Endothelial cell of umbilical vein (primary cell): ENCODE measurements around the gene TBC1D5. TPM values are rescaled to one million over a fixed set of nuclear protein-coding genes. Genes with fewer than 3 reads are reported as not detected.

Source experiments
- BruUV-seq: library from RNA; stranded (reverse); fragments of 400-500 nt; replicated peaks from 2 replicates; lab custom pipeline; 2021; lab: Mats Ljungman, UMichigan
- CTCF ChIA-PET: fragments of 300-600, 350-600 bp; sonication (Branson Sonifier 250); formaldehyde crosslinking; loops from one replicate; lab custom pipeline; 2021; ENCODE audit warnings: antibody characterized with exemption, inconsistent platforms; lab: Charles Lee
- POLR2A ChIA-PET: fragments of 300-600, 350-600 bp; sonication (Branson Sonifier 250); formaldehyde crosslinking; loops from one replicate; lab custom pipeline; 2021; ENCODE audit warnings: antibody characterized with exemption, inconsistent platforms; lab: Charles Lee
- DNase-seq: peaks from one replicate; pipeline ENCODE4 v3.0.0-alpha.2; 2011; ENCODE audit warnings: low read depth, low spot score
- FAIRE-seq: peaks from 2 replicates; lab custom pipeline; 2011; peaks lifted over from hg19 to GRCh38; lab: Jason Lieb, UNC
- H2AFZ ChIP-seq: 2 replicates; pipeline ENCODE4 v1.6.0; 2012; ENCODE audit warnings: low read depth, low read length, control low read depth, inconsistent platforms
- H3K27ac ChIP-seq: 2 replicates; pipeline ENCODE4 v1.5.1; 2011; ENCODE audit warnings: low read depth, mild to moderate bottlenecking, control low read depth, low read length, moderate library complexity; ENCODE audit not compliant: insufficient read depth
- H3K27me3 ChIP-seq, 2 experiments: 2 replicates each; pipeline versions ENCODE4 v1.6.0 to v1.6.1; 2011; ENCODE audit warnings: low read length in 2 of 2, mixed read lengths in 1 of 2; ENCODE audit not compliant: control insufficient read depth in 2 of 2, insufficient read depth in 2 of 2
- H3K36me3 ChIP-seq, 2 experiments: 2 replicates in 1 of 2; 3 replicates in 1 of 2; pipeline ENCODE4 v1.5.1; 2011; ENCODE audit warnings: low read length in 2 of 2, mild to moderate bottlenecking in 1 of 2, moderate library complexity in 1 of 2; ENCODE audit not compliant: control insufficient read depth in 2 of 2, insufficient read depth in 2 of 2; ENCODE audit errors: extremely low read depth in 1 of 2
- H3K4me1 ChIP-seq: 3 replicates; pipeline ENCODE4 v1.5.1; 2011; ENCODE audit warnings: mild to moderate bottlenecking, low read length; ENCODE audit not compliant: control insufficient read depth, insufficient read depth; ENCODE audit errors: extremely low read depth
- H3K4me2 ChIP-seq: 2 replicates; pipeline ENCODE4 v1.6.1; 2011; ENCODE audit warnings: low read length, control low read depth, mixed read lengths; ENCODE audit not compliant: insufficient read depth
- H3K4me3 ChIP-seq, 3 experiments: fragments of 200-600 bp in 1 of 3; sonication (generic), shearing (Covaris generic) in 1 of 3; replicated peaks in 1 of 3; 2 replicates each; pipeline ENCODE4 v1.5.1; 2011 to 2016; ENCODE audit warnings: control low read depth in 3 of 3, low read length in 3 of 3, mild to moderate bottlenecking in 2 of 3, inconsistent platforms in 1 of 3, low read depth in 1 of 3, moderate library complexity in 1 of 3; ENCODE audit not compliant: insufficient read depth in 1 of 3
- H3K79me2 ChIP-seq: 2 replicates; pipeline ENCODE4 v1.6.0; 2012; ENCODE audit warnings: low read length, inconsistent platforms; ENCODE audit not compliant: control insufficient read depth, insufficient read depth
- H3K9ac ChIP-seq: replicated peaks from 2 replicates; pipeline ENCODE3; 2011; ENCODE audit warnings: low read length, control low read depth; ENCODE audit not compliant: insufficient read depth; ENCODE audit errors: extremely low read depth
- H3K9me1 ChIP-seq: replicated peaks from 3 replicates; pipeline ENCODE4 v1.6.0; 2011; ENCODE audit warnings: mild to moderate bottlenecking, low read length; ENCODE audit not compliant: control insufficient read depth, insufficient read depth; ENCODE audit errors: extremely low read depth
- H3K9me3 ChIP-seq: replicated peaks from 2 replicates; pipeline ENCODE4 v1.5.1; 2012; ENCODE audit warnings: low read length, inconsistent platforms; ENCODE audit not compliant: control insufficient read depth, insufficient read depth
- H4K20me1 ChIP-seq: replicated peaks from 2 replicates; pipeline ENCODE3; 2011; ENCODE audit warnings: mild to moderate bottlenecking, low read length; ENCODE audit not compliant: control insufficient read depth, insufficient read depth; ENCODE audit errors: extremely low read depth
- EZH2 ChIP-seq: IDR thresholded peaks from 2 replicates; pipeline ENCODE4 v1.6.1; 2012; ENCODE audit warnings: borderline replicate concordance, low read depth, mild to moderate bottlenecking, moderate library complexity, low read length, inconsistent platforms; ENCODE audit not compliant: severe bottlenecking
- FOS ChIP-seq: IDR thresholded peaks from 2 replicates; pipeline ENCODE4 v1.6.1; 2011; ENCODE audit warnings: mild to moderate bottlenecking, low read length, moderate library complexity, borderline replicate concordance; ENCODE audit not compliant: insufficient read depth
- GATA2 ChIP-seq: IDR thresholded peaks from 2 replicates; pipeline ENCODE4 v1.7.0; 2011; ENCODE audit warnings: low read depth, mild to moderate bottlenecking, moderate library complexity, mixed read lengths, low read length; ENCODE audit not compliant: insufficient read length, insufficient read depth
- JUN ChIP-seq: IDR thresholded peaks from 2 replicates; pipeline ENCODE4 v1.6.1; 2011; ENCODE audit warnings: borderline replicate concordance, low read depth; ENCODE audit not compliant: insufficient read length, insufficient read depth
- MYC ChIP-seq: IDR thresholded peaks from one replicate; pipeline ENCODE4 v1.6.1; 2011; ENCODE audit warnings: mild to moderate bottlenecking, low read depth, low read length
- POLR2A ChIP-seq: IDR thresholded peaks from 2 replicates; pipeline ENCODE4 v1.6.1; 2012; ENCODE audit warnings: low read depth, mild to moderate bottlenecking, control low read depth, low read length
- POLR2AphosphoS5 ChIP-seq: IDR thresholded peaks from 2 replicates; pipeline ENCODE4 v1.6.1; 2012; ENCODE audit warnings: low read depth, mild to moderate bottlenecking, control low read depth, low read length, moderate library complexity; ENCODE audit not compliant: insufficient read depth
- dilution Hi-C: fragments of 300-500 bp; cut with MboI; formaldehyde crosslinking; loops from one replicate; pipeline ENCODE4 v1.15.0; 2019; ENCODE audit warnings: low sequenced_read_pairs; ENCODE audit not compliant: extremely low pct_ligation_motif_present
- intact Hi-C: fragments of 100-400 bp; cut with micrococcal nuclease; formaldehyde crosslinking; loops from one replicate; pipeline ENCODE4 v1.10.0; 2022
- polyA plus RNA-seq, 4 experiments: library from polyadenylated mRNA; depleted of rRNA in 3 of 4; stranded (reverse) in 3 of 4; unstranded in 1 of 4; fragments of >200 nt; gene quantifications; 2 replicates each; pipeline versions ENCODE4 v1.2.1 to v1.2.3, GENCODE V29; 2011 to 2012; ENCODE audit warnings: missing spikeins in 1 of 4
- total RNA-seq: library from RNA; stranded (reverse); gene quantifications from 2 replicates; pipeline ENCODE4 v1.2.3, GENCODE V29; 2021
- TF ChIP-seq, protein P1 (sequence below): IDR thresholded peaks from 2 replicates; pipeline ENCODE4 v1.6.1; 2011; ENCODE audit not compliant: insufficient read depth, insufficient read length
- TF ChIP-seq, protein P2 (sequence below), 2 donors: IDR thresholded peaks; 1 replicate in 1 of 2; 2 replicates in 1 of 2; pipeline ENCODE4 v1.5.1; 2011; ENCODE audit warnings: low read length in 2 of 2, mild to moderate bottlenecking in 2 of 2, moderate library complexity in 2 of 2, control low read depth in 1 of 2, inconsistent platforms in 1 of 2, low read depth in 1 of 2; ENCODE audit not compliant: insufficient read depth in 1 of 2; ENCODE audit errors: extremely low read depth in 1 of 2

The TBC1D5 gene
- total and polyA plus RNA-seq, 2 donors (not counting 3 experiments of a cell fraction or from before 2014, with no cell fraction given), result 17.5 to 44.7 TPM

DNA sequence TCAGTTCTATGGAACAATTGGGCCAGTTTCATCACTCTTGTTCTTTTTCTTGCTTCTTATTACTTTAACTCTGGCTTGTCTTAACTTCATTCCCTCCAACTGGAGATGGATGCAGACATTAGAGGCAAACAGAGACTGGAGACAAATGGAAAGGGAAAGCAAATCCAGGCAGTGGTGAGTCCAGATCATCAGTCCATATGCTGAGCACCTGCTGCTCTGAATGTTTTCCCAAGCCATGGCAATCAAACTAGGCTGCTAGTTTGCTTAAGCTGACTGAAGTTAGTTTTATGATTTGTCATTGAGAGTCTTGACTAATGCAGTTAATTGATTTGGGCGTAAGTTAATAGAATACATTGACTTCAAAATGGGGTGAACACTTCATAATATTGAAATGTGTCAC, 41.0 kb upstream of the TBC1D5 start:
- H3K9ac ChIP-seq, result no peak overlapping the region
- no peaks in the 10 kb centered on the region for H3K4me1 ChIP-seq
- no peaks in the 10 kb centered on the region for H3K79me2 ChIP-seq
- no TSS peak for BruUV-seq
- FAIRE-seq (no peak), DNase-seq (no peak)
- no peak overlapping the region for H3K27ac ChIP-seq
- POLR2A ChIA-PET, result no interaction called here
- intact Hi-C loops (no loop called here), dilution Hi-C loops (no loop called here)
- CTCF ChIA-PET, result no interaction called here
- no peaks in the 10 kb centered on the region for H3K9me3 ChIP-seq
- H2AFZ ChIP-seq, result no peak overlapping the region
- no peak overlapping the region for H3K4me3 ChIP-seq
- no peaks in the 10 kb centered on the region for H3K9me1 ChIP-seq
- no peaks in the 10 kb centered on the region for H4K20me1 ChIP-seq
- TF ChIP-seq, protein P1, sequence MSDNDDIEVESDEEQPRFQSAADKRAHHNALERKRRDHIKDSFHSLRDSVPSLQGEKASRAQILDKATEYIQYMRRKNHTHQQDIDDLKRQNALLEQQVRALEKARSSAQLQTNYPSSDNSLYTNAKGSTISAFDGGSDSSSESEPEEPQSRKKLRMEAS, result no peak
- TF ChIP-seq POLR2A (no peak), FOS (no peak), POLR2AphosphoS5 (no peak), MYC (no peak), GATA2 (no peak), JUN (no peak), EZH2 (no peak)
- TF ChIP-seq, protein P2, sequence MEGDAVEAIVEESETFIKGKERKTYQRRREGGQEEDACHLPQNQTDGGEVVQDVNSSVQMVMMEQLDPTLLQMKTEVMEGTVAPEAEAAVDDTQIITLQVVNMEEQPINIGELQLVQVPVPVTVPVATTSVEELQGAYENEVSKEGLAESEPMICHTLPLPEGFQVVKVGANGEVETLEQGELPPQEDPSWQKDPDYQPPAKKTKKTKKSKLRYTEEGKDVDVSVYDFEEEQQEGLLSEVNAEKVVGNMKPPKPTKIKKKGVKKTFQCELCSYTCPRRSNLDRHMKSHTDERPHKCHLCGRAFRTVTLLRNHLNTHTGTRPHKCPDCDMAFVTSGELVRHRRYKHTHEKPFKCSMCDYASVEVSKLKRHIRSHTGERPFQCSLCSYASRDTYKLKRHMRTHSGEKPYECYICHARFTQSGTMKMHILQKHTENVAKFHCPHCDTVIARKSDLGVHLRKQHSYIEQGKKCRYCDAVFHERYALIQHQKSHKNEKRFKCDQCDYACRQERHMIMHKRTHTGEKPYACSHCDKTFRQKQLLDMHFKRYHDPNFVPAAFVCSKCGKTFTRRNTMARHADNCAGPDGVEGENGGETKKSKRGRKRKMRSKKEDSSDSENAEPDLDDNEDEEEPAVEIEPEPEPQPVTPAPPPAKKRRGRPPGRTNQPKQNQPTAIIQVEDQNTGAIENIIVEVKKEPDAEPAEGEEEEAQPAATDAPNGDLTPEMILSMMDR (IDR thresholded peaks at IDR 0.05; ENCODE audit: extremely low read depth in 1 of 2, insufficient read depth in 1 of 2, low read depth in 1 of 2, low read length in 2 of 2), result no peak
- no peaks in the 10 kb centered on the region for H3K27me3 ChIP-seq
- no peaks in the 10 kb centered on the region for H3K36me3 ChIP-seq
- no peak overlapping the region for H3K4me2 ChIP-seq
